ENCODE results near the gene HELQ.

The HELQ gene

GRCh38 chr4:83484500-83485461 is 29.2 kb upstream of the HELQ start, which contains the start of gene ABRAXAS1:
Gene ABRAXAS1 (minus strand): TSS chr4:83485100. CDS start chr4:83485072, 28 bp downstream.
- CTCF ChIA-PET: interaction anchor here (1.3 kb wide), 1 partner anchor 14 kb away, joined by 3 read pairs; no protein-coding TSS in a partner anchor
- Mint-ChIP-seq H3K4me3 (peak within 1 kb of the TSS; percentile 90), H3K4me1 (peaks cover 22% of the 10 kb centered on the region), H3K27ac (peak within 1 kb of the TSS; percentile 95), H3K36me3 (peaks cover 3% of the 10 kb centered on the region), H3K27me3 (peaks cover 6% of the 10 kb centered on the region), H3K9me3 (no peaks in the 10 kb centered on the region)
- DNase-seq: peak; percentile 95

DNA sequence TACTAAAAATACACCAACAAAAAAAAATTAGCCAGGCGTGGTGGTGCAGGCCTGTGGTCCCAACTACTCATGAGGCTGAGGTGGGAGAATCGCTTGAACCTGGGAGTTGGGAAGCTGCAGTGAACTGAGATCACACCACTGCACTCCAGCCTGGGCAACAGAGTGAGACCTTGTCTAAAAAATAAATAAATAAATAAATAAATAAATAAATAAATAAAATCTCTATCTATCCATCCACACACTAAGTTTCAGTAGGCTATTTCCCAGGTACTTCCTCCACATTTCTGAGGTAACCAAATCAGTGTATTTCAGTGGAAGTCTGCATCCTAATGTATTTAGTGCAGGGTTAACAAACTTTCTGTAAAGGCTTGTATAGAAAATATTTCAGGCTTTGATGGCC is 18.3 kb upstream of the HELQ start:
- no peak overlapping the region for H3K4me3 Mint-ChIP-seq

GRCh38 chr4:83473423-83473822 is 17.8 kb upstream of the HELQ start:
- H3K9me3 Mint-ChIP-seq: no peaks in the 10 kb centered on the region
- no peaks in the 10 kb centered on the region for H3K27me3 Mint-ChIP-seq
- peaks cover 31% of the 10 kb centered on the region for H3K36me3 Mint-ChIP-seq
- peaks cover 3% of the 10 kb centered on the region for H3K4me1 Mint-ChIP-seq
- H3K4me3 Mint-ChIP-seq: no peak overlapping the region
- DNase-seq: no peak
- H3K27ac Mint-ChIP-seq: no peak overlapping the region
- CTCF ChIA-PET: no interaction called here

More for the DNA sequence above, 18.3 kb upstream of the HELQ start:
- CTCF ChIA-PET: no interaction called here
- Mint-ChIP-seq H3K36me3 (peaks cover 28% of the 10 kb centered on the region), H3K27me3 (no peaks in the 10 kb centered on the region), H3K9me3 (no peaks in the 10 kb centered on the region), H3K4me1 (peaks cover 3% of the 10 kb centered on the region), H3K27ac (no peak overlapping the region)
- DNase-seq: no peak

DNA sequence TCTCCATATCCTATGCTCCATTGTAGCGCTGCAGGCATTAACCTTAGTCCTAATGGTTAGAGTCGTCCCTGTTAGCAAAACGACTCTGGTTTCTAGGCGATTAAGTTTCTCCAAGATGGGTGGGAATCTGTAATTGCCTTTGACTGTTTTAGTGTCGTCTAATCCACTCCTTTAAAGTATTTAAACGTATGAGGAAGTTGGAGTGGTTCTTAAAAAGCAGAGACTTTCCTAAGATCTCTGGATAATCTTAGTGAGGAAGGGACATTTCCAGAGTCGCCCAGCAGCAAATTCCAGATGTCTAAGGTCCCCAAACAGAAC is 520 bp upstream of the HELQ start:
- peaks cover 53% of the 10 kb centered on the region for H3K4me1 Mint-ChIP-seq

GRCh38 chr4:83454686-83455085 is 937 bp downstream of the HELQ start:
- DNase-seq: no peak
- H3K27ac Mint-ChIP-seq: peak overlapping the region; percentile 100
- H3K9me3 Mint-ChIP-seq: no peaks in the 10 kb centered on the region
- H3K4me3 Mint-ChIP-seq: peak overlapping the region; percentile 97
- H3K4me1 Mint-ChIP-seq: peaks cover 53% of the 10 kb centered on the region
- H3K27me3 Mint-ChIP-seq: no peaks in the 10 kb centered on the region
- H3K36me3 Mint-ChIP-seq: peaks cover 55% of the 10 kb centered on the region
- CTCF ChIA-PET: interaction anchor here (0.7 to 2.8 kb wide), 3 partner anchors 92 to 171 kb away, joined by 3 to 11 read pairs (median 3); partner anchors contain the start of gene COQ2

More for the DNA sequence above, 520 bp upstream of the HELQ start:
- DNase-seq: no peak
- H3K27ac Mint-ChIP-seq: peak overlapping the region; percentile 100
- CTCF ChIA-PET: interaction anchor here (0.9 to 2.8 kb wide), 2 partner anchors 96 to 172 kb away, joined by 3 to 11 read pairs; partner anchors contain the start of gene COQ2
- H3K27me3 Mint-ChIP-seq: no peaks in the 10 kb centered on the region
- H3K9me3 Mint-ChIP-seq: no peaks in the 10 kb centered on the region
- peaks cover 50% of the 10 kb centered on the region for H3K36me3 Mint-ChIP-seq
- peak overlapping the region; percentile 97 for H3K4me3 Mint-ChIP-seq

DNA sequence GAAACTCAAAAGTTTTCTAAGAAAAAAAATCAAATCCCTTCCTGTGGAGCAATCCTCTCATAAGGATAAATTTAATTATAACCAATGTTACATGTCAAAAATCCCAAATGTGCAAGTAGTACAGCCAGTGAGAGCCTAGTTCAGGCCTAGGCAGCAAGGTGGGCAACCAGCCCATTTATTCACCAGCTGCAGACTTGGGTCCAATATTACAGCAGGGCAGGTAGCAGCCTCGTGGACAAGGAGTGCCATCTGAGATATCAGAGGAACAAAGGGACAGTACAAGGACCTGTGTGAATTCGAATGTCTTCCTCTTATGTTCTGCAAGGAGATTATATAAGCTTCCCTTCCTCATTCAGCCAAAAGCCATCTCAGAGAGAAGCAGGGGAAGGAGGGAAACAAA is 6.6 kb downstream of the HELQ start:
- no peak for DNase-seq
- Mint-ChIP-seq H3K36me3 (peaks cover 43% of the 10 kb centered on the region), H3K9me3 (no peaks in the 10 kb centered on the region), H3K4me3 (no peak overlapping the region), H3K27me3 (no peaks in the 10 kb centered on the region), H3K4me1 (peaks cover 19% of the 10 kb centered on the region), H3K27ac (no peak overlapping the region)
- CTCF ChIA-PET: no interaction called here

GRCh38 chr4:83440899-83441298 is 14.7 kb downstream of the HELQ start:
- no peak overlapping the region for H3K27ac Mint-ChIP-seq
- CTCF ChIA-PET: interaction anchor here (1.2 kb wide), 1 partner anchor 49 kb away, joined by 3 read pairs; no protein-coding TSS in a partner anchor
- H3K9me3 Mint-ChIP-seq: no peaks in the 10 kb centered on the region
- H3K27me3 Mint-ChIP-seq: no peaks in the 10 kb centered on the region
- DNase-seq: no peak
- no peak overlapping the region for H3K4me3 Mint-ChIP-seq
- no peaks in the 10 kb centered on the region for H3K4me1 Mint-ChIP-seq
- peaks cover 29% of the 10 kb centered on the region for H3K36me3 Mint-ChIP-seq

GRCh38 chr4:83440148-83440814 is 15.3 kb downstream of the HELQ start:
- H3K27me3 Mint-ChIP-seq: no peaks in the 10 kb centered on the region
- no peak overlapping the region for H3K27ac Mint-ChIP-seq
- no peaks in the 10 kb centered on the region for H3K4me1 Mint-ChIP-seq
- DNase-seq: no peak
- no peak overlapping the region for H3K4me3 Mint-ChIP-seq
- H3K9me3 Mint-ChIP-seq: no peaks in the 10 kb centered on the region
- CTCF ChIA-PET: interaction anchor here (1.2 kb wide), 1 partner anchor 49 kb away, joined by 3 read pairs; no protein-coding TSS in a partner anchor
- H3K36me3 Mint-ChIP-seq: peaks cover 31% of the 10 kb centered on the region

GRCh38 chr4:83438719-83439118 is 16.9 kb downstream of the HELQ start:
- CTCF ChIA-PET: interaction anchor here (1.0 kb wide), 1 partner anchor 69 kb away, joined by 3 read pairs; no protein-coding TSS in a partner anchor
- DNase-seq: no peak
- Mint-ChIP-seq H3K4me1 (no peaks in the 10 kb centered on the region), H3K36me3 (peaks cover 27% of the 10 kb centered on the region), H3K27me3 (no peaks in the 10 kb centered on the region), H3K27ac (no peak overlapping the region), H3K4me3 (no peak overlapping the region), H3K9me3 (no peaks in the 10 kb centered on the region)

DNA sequence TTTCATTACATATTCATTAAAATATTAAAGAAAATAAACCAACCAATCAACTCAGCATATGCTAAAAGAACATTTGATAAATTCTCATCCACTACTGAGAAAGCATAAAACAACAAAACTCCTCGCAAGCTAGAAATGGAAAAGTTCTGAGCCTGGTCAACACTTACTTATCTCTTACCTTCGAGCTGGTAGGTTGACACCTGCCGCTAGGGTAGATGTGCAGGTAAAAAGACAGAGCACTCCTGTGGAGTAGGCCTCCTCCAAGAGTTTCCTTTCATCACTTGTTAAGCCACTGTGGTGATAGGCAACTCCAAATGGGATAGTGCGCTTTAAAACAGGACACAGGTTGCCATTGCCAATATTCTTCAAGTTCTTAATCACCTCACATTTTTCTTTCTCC is 18.9 kb downstream of the HELQ start:
- H3K4me1 Mint-ChIP-seq: no peaks in the 10 kb centered on the region
- no peaks in the 10 kb centered on the region for H3K27me3 Mint-ChIP-seq
- CTCF ChIA-PET: no interaction called here
- no peak overlapping the region for H3K27ac Mint-ChIP-seq
- H3K9me3 Mint-ChIP-seq: no peaks in the 10 kb centered on the region
- peaks cover 26% of the 10 kb centered on the region for H3K36me3 Mint-ChIP-seq
- no peak for DNase-seq
- no peak overlapping the region for H3K4me3 Mint-ChIP-seq

DNA sequence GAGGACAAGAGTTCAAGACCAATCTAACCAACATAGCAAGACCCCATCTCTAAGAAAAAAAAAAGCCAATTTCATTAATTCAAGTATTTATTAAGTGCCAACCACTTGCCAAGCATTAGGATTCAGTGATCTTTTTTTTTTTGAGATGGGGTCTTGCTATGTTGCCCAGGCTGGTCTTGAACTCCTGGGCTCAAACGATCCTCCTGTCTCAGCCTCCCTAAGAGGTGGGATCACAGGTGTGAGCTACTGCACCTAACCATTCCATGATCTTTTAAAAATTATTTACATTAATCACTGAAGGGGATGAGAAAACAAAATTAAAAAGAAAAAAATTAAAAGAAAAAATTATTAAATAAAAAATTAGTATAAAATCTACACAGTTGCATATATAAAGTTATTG is 24.4 kb downstream of the HELQ start:
- CTCF ChIA-PET: no interaction called here

GRCh38 chr4:83418211-83418610 is 37.4 kb downstream of the HELQ start:
- Mint-ChIP-seq H3K4me3 (no peak overlapping the region), H3K9me3 (no peaks in the 10 kb centered on the region), H3K27me3 (no peaks in the 10 kb centered on the region), H3K36me3 (peaks cover 49% of the 10 kb centered on the region), H3K4me1 (peaks cover 3% of the 10 kb centered on the region), H3K27ac (no peak overlapping the region)
- DNase-seq: no peak
- CTCF ChIA-PET: no interaction called here

More for the DNA sequence above, 24.4 kb downstream of the HELQ start:
- no peak overlapping the region for H3K27ac Mint-ChIP-seq
- no peaks in the 10 kb centered on the region for H3K9me3 Mint-ChIP-seq
- H3K4me3 Mint-ChIP-seq: no peak overlapping the region
- H3K4me1 Mint-ChIP-seq: peaks cover 3% of the 10 kb centered on the region
- no peak for DNase-seq
- no peaks in the 10 kb centered on the region for H3K27me3 Mint-ChIP-seq
- peaks cover 29% of the 10 kb centered on the region for H3K36me3 Mint-ChIP-seq

DNA sequence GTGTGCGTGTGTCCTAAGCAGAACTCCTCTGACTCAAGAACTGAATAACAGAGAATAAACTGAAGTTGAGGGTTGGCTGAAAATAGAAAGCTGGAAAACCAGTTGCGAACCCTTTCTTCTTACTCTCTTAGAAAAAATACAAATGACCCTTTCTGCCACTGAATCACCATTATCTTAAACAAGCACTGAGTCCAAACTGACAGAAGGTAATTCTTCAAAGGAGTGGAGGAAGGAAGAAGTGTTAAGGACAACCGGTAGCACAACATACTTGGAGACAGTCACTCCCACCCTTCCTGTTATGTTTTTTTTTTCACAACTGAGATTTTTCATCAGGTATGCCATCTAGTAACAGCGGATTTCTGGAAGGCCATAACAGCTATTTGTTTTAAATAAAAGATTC is 38.1 kb downstream of the HELQ start:
- DNase-seq: no peak
- CTCF ChIA-PET: interaction anchor here (0.6 kb wide), 1 partner anchor 9 kb away, joined by 3 read pairs; no protein-coding TSS in a partner anchor
- no peaks in the 10 kb centered on the region for H3K9me3 Mint-ChIP-seq
- peaks cover 3% of the 10 kb centered on the region for H3K4me1 Mint-ChIP-seq
- H3K27me3 Mint-ChIP-seq: no peaks in the 10 kb centered on the region
- peaks cover 52% of the 10 kb centered on the region for H3K36me3 Mint-ChIP-seq
- H3K4me3 Mint-ChIP-seq: no peak overlapping the region
- H3K27ac Mint-ChIP-seq: no peak overlapping the region

GRCh38 chr4:83413676-83414075 is 41.9 kb downstream of the HELQ start:
- Mint-ChIP-seq H3K9me3 (no peaks in the 10 kb centered on the region), H3K4me3 (no peak overlapping the region), H3K27ac (no peak overlapping the region), H3K4me1 (peaks cover 3% of the 10 kb centered on the region), H3K36me3 (peaks cover 60% of the 10 kb centered on the region), H3K27me3 (no peaks in the 10 kb centered on the region)
- CTCF ChIA-PET: no interaction called here
- no peak for DNase-seq
